WTC11 (cell line): ENCODE results near the gene RAB3IL1. TPM values are rescaled to one million over a fixed set of nuclear protein-coding genes. Genes with fewer than 3 reads are reported as not detected.

ENCODE experiments used
- ATAC-seq: fragments of 200-7000 bp; cut with Tn5 transposase; 2 replicates; pipeline ENCODE4 v1.10.0; 2021; ENCODE audit warnings: mild to moderate bottlenecking, moderate library complexity
- CTCF ChIA-PET: fragments of 300-600 bp; sonication (Branson Sonifier 250); formaldehyde crosslinking; loops from one replicate; lab custom pipeline; 2021; ENCODE audit warnings: antibody characterized with exemption; lab: Charles Lee
- POLR2A ChIA-PET: fragments of 350-600 bp; sonication (Branson Sonifier 250); formaldehyde crosslinking; loops from one replicate; lab custom pipeline; 2021; ENCODE audit warnings: antibody characterized with exemption; lab: Charles Lee
- DNase-seq: peaks from one replicate; pipeline ENCODE4 v3.0.0; 2021; ENCODE audit warnings: low spot score
- H3K27ac Mint-ChIP-seq: 2 replicates; pipeline ENCODE4 v1.8.0; 2021; ENCODE audit warnings: mixed read lengths
- H3K27me3 Mint-ChIP-seq: 2 replicates; pipeline ENCODE4 v1.8.0; 2021; ENCODE audit warnings: low read depth, mild to moderate bottlenecking, moderate library complexity, mixed read lengths
- H3K36me3 Mint-ChIP-seq: 2 replicates; pipeline ENCODE4 v1.8.0; 2021; ENCODE audit warnings: mixed read lengths
- H3K4me1 Mint-ChIP-seq: 2 replicates; pipeline ENCODE4 v1.8.0; 2022; ENCODE audit warnings: mixed read lengths
- H3K4me3 Mint-ChIP-seq: 2 replicates; pipeline ENCODE4 v1.8.0; 2021; ENCODE audit warnings: mild to moderate bottlenecking, moderate library complexity, mixed read lengths
- H3K9me3 Mint-ChIP-seq: 2 replicates; pipeline ENCODE4 v1.8.0; 2021; ENCODE audit warnings: mixed read lengths
- ATF2 ChIP-seq: sonication (generic); formaldehyde crosslinking; IDR thresholded peaks from 2 replicates; pipeline ENCODE4 v1.8.1; 2022; ENCODE audit warnings: low read depth, missing genetic modification reagents, borderline replicate concordance
- CREB1 ChIP-seq: sonication (generic); formaldehyde crosslinking; IDR thresholded peaks from 2 replicates; pipeline ENCODE4 v1.8.0; 2023; ENCODE audit warnings: mild to moderate bottlenecking, missing genetic modification reagents
- ELF4 ChIP-seq: sonication (generic); formaldehyde crosslinking; IDR thresholded peaks from 2 replicates; pipeline ENCODE4 v1.8.1; 2022; ENCODE audit warnings: low read depth, mild to moderate bottlenecking, moderate library complexity, missing genetic modification reagents
- GABPB1 ChIP-seq: sonication (generic); formaldehyde crosslinking; IDR thresholded peaks from 2 replicates; pipeline ENCODE4 v1.8.1; 2023; ENCODE audit warnings: mild to moderate bottlenecking, missing genetic modification reagents
- GTF2I ChIP-seq: fragments of 250-450 bp; sonication (Bioruptor Pico); conservative IDR thresholded peaks from 2 replicates; pipeline ENCODE4 v1.4.0; 2021; ENCODE audit warnings: mild to moderate bottlenecking
- JUN ChIP-seq: sonication (generic); formaldehyde crosslinking; IDR thresholded peaks from 2 replicates; pipeline ENCODE4 v1.8.0; 2023; ENCODE audit warnings: mild to moderate bottlenecking, missing genetic modification reagents
- MYBL2 ChIP-seq: sonication (generic); formaldehyde crosslinking; IDR thresholded peaks from 2 replicates; pipeline ENCODE4 v1.8.1; 2023; ENCODE audit warnings: mild to moderate bottlenecking, moderate library complexity, missing genetic modification reagents
- NR2C2 ChIP-seq: sonication (generic); formaldehyde crosslinking; IDR thresholded peaks from 2 replicates; pipeline ENCODE4 v1.8.0; 2022; ENCODE audit warnings: mild to moderate bottlenecking, missing genetic modification reagents
- RELA ChIP-seq: sonication (generic); formaldehyde crosslinking; IDR thresholded peaks from 2 replicates; pipeline ENCODE4 v1.8.1; 2022; ENCODE audit warnings: missing genetic modification reagents, mild to moderate bottlenecking, borderline replicate concordance
- TP53 ChIP-seq: sonication (generic); formaldehyde crosslinking; IDR thresholded peaks from 2 replicates; pipeline ENCODE4 v1.8.1; 2023; ENCODE audit warnings: mild to moderate bottlenecking, missing genetic modification reagents
- ZNF121 ChIP-seq: sonication (generic); formaldehyde crosslinking; IDR thresholded peaks from 2 replicates; pipeline ENCODE4 v1.8.0; 2023; ENCODE audit warnings: missing genetic modification reagents
- ZNF219 ChIP-seq: sonication (generic); formaldehyde crosslinking; IDR thresholded peaks from 2 replicates; pipeline ENCODE4 v1.8.0; 2023; ENCODE audit warnings: missing genetic modification reagents, mild to moderate bottlenecking, borderline replicate concordance
- ZNF317 ChIP-seq: sonication (generic); formaldehyde crosslinking; IDR thresholded peaks from 2 replicates; pipeline ENCODE4 v1.8.1; 2023; ENCODE audit warnings: low read depth, mild to moderate bottlenecking, moderate library complexity, missing genetic modification reagents, borderline replicate concordance
- ZNF532 ChIP-seq: fragments of 250-450 bp; sonication (Bioruptor Pico); IDR thresholded peaks from 2 replicates; pipeline ENCODE4 v1.9.0; 2021; ENCODE audit warnings: mild to moderate bottlenecking, borderline replicate concordance
- ZNF671 ChIP-seq: fragments of 250-450 bp; sonication (Bioruptor Pico); IDR thresholded peaks from 2 replicates; pipeline ENCODE4 v1.8.0; 2021; ENCODE audit warnings: mild to moderate bottlenecking
- total RNA-seq: library from RNA; stranded (reverse); gene quantifications from 3 replicates; pipeline ENCODE4 v1.2.3, GENCODE V29; 2021
- TF ChIP-seq, protein P1 (sequence below): sonication (generic); formaldehyde crosslinking; IDR thresholded peaks from 2 replicates; pipeline ENCODE4 v1.8.0; 2022; ENCODE audit warnings: missing genetic modification reagents
- TF ChIP-seq, protein P2 (sequence below): sonication (generic); formaldehyde crosslinking; IDR thresholded peaks from 2 replicates; pipeline ENCODE4 v1.8.1; 2023; ENCODE audit warnings: mild to moderate bottlenecking, missing genetic modification reagents
- TF ChIP-seq, protein P3 (sequence below): sonication (generic); formaldehyde crosslinking; conservative IDR thresholded peaks from 2 replicates; pipeline ENCODE4 v1.8.1; 2023; ENCODE audit warnings: mild to moderate bottlenecking, low read depth, missing genetic modification reagents, moderate library complexity
- TF ChIP-seq, protein P4 (sequence below): sonication (generic); formaldehyde crosslinking; IDR thresholded peaks from 2 replicates; pipeline ENCODE4 v1.8.0; 2023; ENCODE audit warnings: missing genetic modification reagents

Gene RAB3IL1
- total RNA-seq, 1 experiment from 2014 or later, result 7.2 TPM

DNA sequence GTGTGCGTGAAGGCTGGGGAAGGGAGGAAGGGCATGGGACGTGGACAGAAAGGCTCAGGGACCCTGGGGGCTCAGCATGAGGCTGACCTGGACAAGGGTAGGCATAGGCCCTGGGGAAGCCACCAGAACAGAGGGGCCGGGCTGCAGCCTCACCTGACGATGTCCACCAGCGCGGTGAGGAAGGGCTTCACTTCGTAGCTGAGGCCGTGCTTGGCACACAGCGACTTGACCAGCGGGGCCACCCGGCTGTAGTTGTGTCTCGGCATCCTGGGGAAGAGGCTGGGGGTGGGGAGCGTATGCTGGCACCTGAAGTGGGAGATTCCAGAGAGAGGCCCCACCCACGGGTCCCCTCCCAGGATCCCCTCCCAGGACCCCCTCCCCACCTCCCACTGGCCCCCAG is 41.7 kb downstream of the RAB3IL1 start (continued):
- no peak for TF ChIP-seq ZNF671 (CRISPR knock-in tag)
- TF ChIP-seq ZNF317 (CRISPR knock-in tag), result no peak

GRCh38 chr11:61874853-61875252 is 42.5 kb downstream of the RAB3IL1 start:
- no peaks in the 10 kb centered on the region for H3K9me3 Mint-ChIP-seq
- ATAC-seq, result no peak
- POLR2A ChIA-PET, result interaction anchor here (0.9 kb wide), 1 partner anchor 47 kb away, joined by 3 read pairs; no protein-coding TSS in a partner anchor

More at GRCh38 chr11:61874853-61875252, 42.5 kb downstream of the RAB3IL1 start:
- CTCF ChIA-PET, result interaction anchor here (2.1 to 8.1 kb wide), 3 partner anchors 24 to 207 kb away, joined by 12 to 118 read pairs (median 69); no protein-coding TSS in a partner anchor
- TF ChIP-seq MYBL2 (CRISPR knock-in tag) (no peak), CREB1 (CRISPR knock-in tag) (no peak), ELF4 (no peak), RELA (no peak), NR2C2 (CRISPR knock-in tag) (no peak), ATF2 (no peak), ZNF219 (CRISPR knock-in tag) (no peak), JUN (no peak), ZNF121 (CRISPR knock-in tag) (no peak), GABPB1 (CRISPR knock-in tag) (no peak), ZNF532 (no peak), TP53 (CRISPR knock-in tag) (no peak), GTF2I (no peak)
- TF ChIP-seq, protein P1, sequence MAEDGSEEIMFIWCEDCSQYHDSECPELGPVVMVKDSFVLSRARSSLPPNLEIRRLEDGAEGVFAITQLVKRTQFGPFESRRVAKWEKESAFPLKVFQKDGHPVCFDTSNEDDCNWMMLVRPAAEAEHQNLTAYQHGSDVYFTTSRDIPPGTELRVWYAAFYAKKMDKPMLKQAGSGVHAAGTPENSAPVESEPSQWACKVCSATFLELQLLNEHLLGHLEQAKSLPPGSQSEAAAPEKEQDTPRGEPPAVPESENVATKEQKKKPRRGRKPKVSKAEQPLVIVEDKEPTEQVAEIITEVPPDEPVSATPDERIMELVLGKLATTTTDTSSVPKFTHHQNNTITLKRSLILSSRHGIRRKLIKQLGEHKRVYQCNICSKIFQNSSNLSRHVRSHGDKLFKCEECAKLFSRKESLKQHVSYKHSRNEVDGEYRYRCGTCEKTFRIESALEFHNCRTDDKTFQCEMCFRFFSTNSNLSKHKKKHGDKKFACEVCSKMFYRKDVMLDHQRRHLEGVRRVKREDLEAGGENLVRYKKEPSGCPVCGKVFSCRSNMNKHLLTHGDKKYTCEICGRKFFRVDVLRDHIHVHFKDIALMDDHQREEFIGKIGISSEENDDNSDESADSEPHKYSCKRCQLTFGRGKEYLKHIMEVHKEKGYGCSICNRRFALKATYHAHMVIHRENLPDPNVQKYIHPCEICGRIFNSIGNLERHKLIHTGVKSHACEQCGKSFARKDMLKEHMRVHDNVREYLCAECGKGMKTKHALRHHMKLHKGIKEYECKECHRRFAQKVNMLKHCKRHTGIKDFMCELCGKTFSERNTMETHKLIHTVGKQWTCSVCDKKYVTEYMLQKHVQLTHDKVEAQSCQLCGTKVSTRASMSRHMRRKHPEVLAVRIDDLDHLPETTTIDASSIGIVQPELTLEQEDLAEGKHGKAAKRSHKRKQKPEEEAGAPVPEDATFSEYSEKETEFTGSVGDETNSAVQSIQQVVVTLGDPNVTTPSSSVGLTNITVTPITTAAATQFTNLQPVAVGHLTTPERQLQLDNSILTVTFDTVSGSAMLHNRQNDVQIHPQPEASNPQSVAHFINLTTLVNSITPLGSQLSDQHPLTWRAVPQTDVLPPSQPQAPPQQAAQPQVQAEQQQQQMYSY, result no peak
- TF ChIP-seq, protein P2, sequence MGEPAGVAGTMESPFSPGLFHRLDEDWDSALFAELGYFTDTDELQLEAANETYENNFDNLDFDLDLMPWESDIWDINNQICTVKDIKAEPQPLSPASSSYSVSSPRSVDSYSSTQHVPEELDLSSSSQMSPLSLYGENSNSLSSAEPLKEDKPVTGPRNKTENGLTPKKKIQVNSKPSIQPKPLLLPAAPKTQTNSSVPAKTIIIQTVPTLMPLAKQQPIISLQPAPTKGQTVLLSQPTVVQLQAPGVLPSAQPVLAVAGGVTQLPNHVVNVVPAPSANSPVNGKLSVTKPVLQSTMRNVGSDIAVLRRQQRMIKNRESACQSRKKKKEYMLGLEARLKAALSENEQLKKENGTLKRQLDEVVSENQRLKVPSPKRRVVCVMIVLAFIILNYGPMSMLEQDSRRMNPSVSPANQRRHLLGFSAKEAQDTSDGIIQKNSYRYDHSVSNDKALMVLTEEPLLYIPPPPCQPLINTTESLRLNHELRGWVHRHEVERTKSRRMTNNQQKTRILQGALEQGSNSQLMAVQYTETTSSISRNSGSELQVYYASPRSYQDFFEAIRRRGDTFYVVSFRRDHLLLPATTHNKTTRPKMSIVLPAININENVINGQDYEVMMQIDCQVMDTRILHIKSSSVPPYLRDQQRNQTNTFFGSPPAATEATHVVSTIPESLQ, result no peak
- TF ChIP-seq, protein P3, sequence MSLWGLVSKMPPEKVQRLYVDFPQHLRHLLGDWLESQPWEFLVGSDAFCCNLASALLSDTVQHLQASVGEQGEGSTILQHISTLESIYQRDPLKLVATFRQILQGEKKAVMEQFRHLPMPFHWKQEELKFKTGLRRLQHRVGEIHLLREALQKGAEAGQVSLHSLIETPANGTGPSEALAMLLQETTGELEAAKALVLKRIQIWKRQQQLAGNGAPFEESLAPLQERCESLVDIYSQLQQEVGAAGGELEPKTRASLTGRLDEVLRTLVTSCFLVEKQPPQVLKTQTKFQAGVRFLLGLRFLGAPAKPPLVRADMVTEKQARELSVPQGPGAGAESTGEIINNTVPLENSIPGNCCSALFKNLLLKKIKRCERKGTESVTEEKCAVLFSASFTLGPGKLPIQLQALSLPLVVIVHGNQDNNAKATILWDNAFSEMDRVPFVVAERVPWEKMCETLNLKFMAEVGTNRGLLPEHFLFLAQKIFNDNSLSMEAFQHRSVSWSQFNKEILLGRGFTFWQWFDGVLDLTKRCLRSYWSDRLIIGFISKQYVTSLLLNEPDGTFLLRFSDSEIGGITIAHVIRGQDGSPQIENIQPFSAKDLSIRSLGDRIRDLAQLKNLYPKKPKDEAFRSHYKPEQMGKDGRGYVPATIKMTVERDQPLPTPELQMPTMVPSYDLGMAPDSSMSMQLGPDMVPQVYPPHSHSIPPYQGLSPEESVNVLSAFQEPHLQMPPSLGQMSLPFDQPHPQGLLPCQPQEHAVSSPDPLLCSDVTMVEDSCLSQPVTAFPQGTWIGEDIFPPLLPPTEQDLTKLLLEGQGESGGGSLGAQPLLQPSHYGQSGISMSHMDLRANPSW (CRISPR knock-in tag), result no peak
- TF ChIP-seq, protein P4, sequence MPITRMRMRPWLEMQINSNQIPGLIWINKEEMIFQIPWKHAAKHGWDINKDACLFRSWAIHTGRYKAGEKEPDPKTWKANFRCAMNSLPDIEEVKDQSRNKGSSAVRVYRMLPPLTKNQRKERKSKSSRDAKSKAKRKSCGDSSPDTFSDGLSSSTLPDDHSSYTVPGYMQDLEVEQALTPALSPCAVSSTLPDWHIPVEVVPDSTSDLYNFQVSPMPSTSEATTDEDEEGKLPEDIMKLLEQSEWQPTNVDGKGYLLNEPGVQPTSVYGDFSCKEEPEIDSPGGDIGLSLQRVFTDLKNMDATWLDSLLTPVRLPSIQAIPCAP, result no peak
- TF ChIP-seq, all 79 proteins: peak for 0
- Mint-ChIP-seq H3K4me1 (peaks cover 21% of the 10 kb centered on the region), H3K4me3 (no peak overlapping the region), H3K27me3 (peaks cover 9% of the 10 kb centered on the region), H3K27ac (no peak overlapping the region), H3K36me3 (no peaks in the 10 kb centered on the region)
- no peak for DNase-seq
